ENCODE measurements around the gene DYNC1I1. TPM values are rescaled to one million over a fixed set of nuclear protein-coding genes. Genes with fewer than 3 reads are reported as not detected.

Gene DYNC1I1
- total RNA-seq, 6 donors from 2014 or later = 0.46 to 3.1 (median 1.7) TPM; not detected in 1

- Histone ChIP-seq H3K4me3 (no peak overlapping the region), H3K27me3 (peaks cover 0 to 3% (median 0%) of the 10 kb centered on the region in 4 donors), H3K27ac (no peak overlapping the region), H3K9me3 (no peaks in the 10 kb centered on the region), H3K4me1 (peaks cover 0 to 17% (median 3%) of the 10 kb centered on the region in 4 donors), H3K36me3 (no peaks in the 10 kb centered on the region)
- no peak for TF ChIP-seq CTCF (IDR thresholded peaks at IDR 0.05)
- no peak for TF ChIP-seq EP300 (IDR thresholded peaks at IDR 0.05)
- no peak for TF ChIP-seq POLR2AphosphoS5 (IDR thresholded peaks at IDR 0.05)
- TF ChIP-seq POLR2A (IDR thresholded peaks at IDR 0.05) = no peak
- ATAC-seq (ENCODE audit: low FRiP score in 2 of 2) (no peak), DNase-seq (no peak)
- WGBS, 2 donors = 86 to 93% methylated on average over 2 of the region's 2 CpGs
Measured at GRCh38 chr7:95776561-95777185, 4.3 kb downstream of the DYNC1I1 start.

GRCh38 chr7:95777269-95777668 is 4.9 kb downstream of the DYNC1I1 start:
- Histone ChIP-seq H3K4me1 (peaks cover 0 to 12% (median 3%) of the 10 kb centered on the region in 4 donors), H3K9me3 (peaks cover 0 to under 1% (median 0%) of the 10 kb centered on the region in 4 donors), H3K27ac (no peak overlapping the region), H3K27me3 (peaks cover 0 to 3% (median 0%) of the 10 kb centered on the region in 4 donors), H3K4me3 (no peak overlapping the region), H3K36me3 (no peaks in the 10 kb centered on the region)
- DNase-seq = no peak
- WGBS, 2 donors = 87 to 96% methylated on average over 7 of the region's 7 CpGs
- ATAC-seq (ENCODE audit: low FRiP score in 2 of 2) = no peak
- no peak for TF ChIP-seq CTCF (IDR thresholded peaks at IDR 0.05)
- TF ChIP-seq POLR2A (IDR thresholded peaks at IDR 0.05) = no peak

- TF ChIP-seq POLR2A (IDR thresholded peaks at IDR 0.05) (no peak), POLR2AphosphoS5 (IDR thresholded peaks at IDR 0.05) (no peak), EP300 (IDR thresholded peaks at IDR 0.05) (no peak), CTCF (IDR thresholded peaks at IDR 0.05) (no peak)
- Histone ChIP-seq H3K27ac (no peak overlapping the region), H3K4me3 (no peak overlapping the region), H3K36me3 (no peaks in the 10 kb centered on the region), H3K27me3 (no peaks in the 10 kb centered on the region), H3K4me1 (no peaks in the 10 kb centered on the region), H3K9me3 (peaks cover 0 to 4% (median 0%) of the 10 kb centered on the region in 4 donors)
- ATAC-seq (ENCODE audit: low FRiP score in 2 of 2) (no peak), DNase-seq (no peak)
- 58 to 63% methylated on average over 5 of the region's 5 CpGs for WGBS, 2 donors
Measured at GRCh38 chr7:95780665-95781064, 8.3 kb downstream of the DYNC1I1 start.

- Histone ChIP-seq H3K4me3 (no peak overlapping the region), H3K36me3 (no peaks in the 10 kb centered on the region), H3K27ac (no peak overlapping the region), H3K27me3 (no peaks in the 10 kb centered on the region), H3K4me1 (no peaks in the 10 kb centered on the region), H3K9me3 (peaks cover 0 to 4% (median 0%) of the 10 kb centered on the region in 4 donors)
- TF ChIP-seq EP300 (IDR thresholded peaks at IDR 0.05) (no peak), POLR2AphosphoS5 (IDR thresholded peaks at IDR 0.05) (no peak), POLR2A (IDR thresholded peaks at IDR 0.05) (no peak), CTCF (IDR thresholded peaks at IDR 0.05) (no peak)
- WGBS, 2 donors = 77 to 85% methylated on average over 3 of the region's 3 CpGs
- DNase-seq (no peak), ATAC-seq (ENCODE audit: low FRiP score in 2 of 2) (no peak)
Measured at GRCh38 chr7:95781961-95782586, 9.7 kb downstream of the DYNC1I1 start.

- Histone ChIP-seq H3K4me3 (no peak overlapping the region), H3K27me3 (no peaks in the 10 kb centered on the region), H3K27ac (no peak overlapping the region), H3K36me3 (no peaks in the 10 kb centered on the region), H3K4me1 (no peaks in the 10 kb centered on the region), H3K9me3 (peaks cover 0 to 4% (median 0%) of the 10 kb centered on the region in 4 donors)
- no peak for ATAC-seq (ENCODE audit: low FRiP score in 2 of 2)
- TF ChIP-seq POLR2AphosphoS5 (IDR thresholded peaks at IDR 0.05) = no peak
- TF ChIP-seq CTCF (IDR thresholded peaks at IDR 0.05) = no peak
- TF ChIP-seq EP300 (IDR thresholded peaks at IDR 0.05) = no peak
- TF ChIP-seq POLR2A (IDR thresholded peaks at IDR 0.05) = no peak
- DNase-seq = no peak
Measured at GRCh38 chr7:95784796-95785195, 12.4 kb downstream of the DYNC1I1 start.

Measured in upper lobe of left lung (tissue), 6 donors.